Measurements from ENCODE around the gene SDS.
A peak's percentile ranks its signal among the peaks of the same experiment; 100 is the strongest.

The SDS gene

DNA sequence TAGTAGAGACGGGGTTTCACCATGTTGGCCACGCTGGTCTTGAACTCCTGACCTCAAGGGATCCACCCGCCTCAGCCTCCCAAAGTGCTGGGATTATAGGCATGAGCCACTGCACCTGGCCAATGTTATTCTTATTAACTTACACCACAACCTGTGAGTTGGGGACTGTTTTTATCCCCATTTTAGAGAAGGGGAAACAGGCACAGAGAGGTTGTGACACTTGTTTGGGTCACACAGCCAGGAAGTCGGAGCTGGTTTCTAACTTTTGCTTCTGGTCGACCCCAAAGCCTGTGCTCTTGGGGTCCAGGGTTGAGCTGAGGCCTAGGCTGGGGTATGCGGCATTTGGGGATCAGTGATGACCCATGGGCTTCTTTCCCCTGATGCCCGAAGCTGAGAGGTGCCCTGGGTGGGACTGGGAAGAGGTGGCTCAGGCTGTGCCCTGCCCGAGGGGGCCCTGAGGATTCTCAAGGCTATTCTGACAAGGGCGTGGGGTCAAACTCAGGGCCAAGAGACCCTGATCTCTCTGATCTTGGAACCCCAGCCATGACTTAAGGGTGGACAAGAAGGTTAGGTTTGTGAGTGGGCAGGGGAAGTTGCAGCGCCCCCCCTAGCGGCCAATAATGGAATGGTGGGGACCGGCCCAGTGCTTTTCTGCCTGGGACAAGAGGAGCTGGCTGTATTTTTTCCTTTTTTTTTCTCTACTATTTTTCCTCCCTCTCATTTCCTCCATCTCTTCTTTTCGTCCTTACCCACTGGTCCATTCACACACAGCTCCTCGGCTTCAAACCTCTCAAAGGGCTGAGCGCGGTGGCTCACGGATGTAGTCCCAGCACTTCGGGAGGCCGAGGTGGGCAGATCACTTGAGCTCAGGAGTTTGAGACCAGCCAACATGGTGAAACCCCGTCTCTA, 21.5 kb upstream of the SDS start:
- peak; percentile 43 to 87 for DNase-seq

- DNase-seq = no peak
These were observed 20.8 kb upstream of the SDS start for GRCh38 chr12:113424456-113424855.

- no peak for DNase-seq
These were observed 19.4 kb upstream of the SDS start for GRCh38 chr12:113422886-113423669.

DNA sequence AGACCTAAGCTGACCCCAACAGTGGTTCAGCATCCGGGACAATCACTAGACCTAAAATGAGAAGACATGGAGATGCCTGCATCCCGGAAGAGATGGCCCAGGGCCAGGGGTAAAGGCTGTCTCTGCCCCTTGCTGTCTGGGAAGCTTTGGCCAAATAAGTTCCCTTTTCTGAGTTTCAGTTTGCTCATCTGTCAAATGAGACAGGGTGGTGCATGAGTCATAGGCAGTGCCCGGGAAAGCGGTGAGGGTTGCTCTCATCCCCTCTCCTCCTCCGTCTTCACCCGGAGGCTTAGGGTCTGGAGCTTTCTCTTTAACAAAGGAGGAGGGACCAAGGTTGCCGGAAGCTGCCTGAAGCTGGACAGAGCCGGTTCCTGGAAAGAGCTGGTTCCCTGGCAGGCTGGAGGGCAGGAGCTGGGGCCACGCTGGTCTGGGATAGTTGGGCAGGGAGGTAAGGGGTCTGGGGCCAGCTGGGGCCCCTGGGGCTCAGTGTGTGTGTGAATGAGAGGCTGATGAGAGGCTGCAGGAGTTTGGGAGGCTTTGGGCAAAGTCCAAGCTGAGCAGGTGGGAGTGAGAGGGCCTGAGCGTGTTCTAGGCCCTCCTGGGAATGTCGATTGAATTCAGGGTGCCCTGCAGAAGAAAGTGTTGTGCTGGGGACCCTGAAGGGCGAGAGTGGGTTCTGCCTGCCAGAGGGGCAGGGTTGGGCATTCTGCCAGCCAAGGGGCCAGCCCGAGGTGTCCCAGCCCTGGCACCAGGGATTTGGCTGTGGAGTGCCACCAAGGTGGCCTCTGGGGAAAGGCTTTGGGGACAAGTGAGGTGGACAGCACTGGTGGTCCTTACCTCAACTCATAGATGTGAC, 18.6 kb upstream of the SDS start, which contains the start of gene SDSL:
SDSL (plus strand) TSS at position 351 of the 856 bp plus-strand sequence. CDS start 5,603 bp downstream, outside the sequence.
- peak; percentile 93 to 99 for DNase-seq

DNA sequence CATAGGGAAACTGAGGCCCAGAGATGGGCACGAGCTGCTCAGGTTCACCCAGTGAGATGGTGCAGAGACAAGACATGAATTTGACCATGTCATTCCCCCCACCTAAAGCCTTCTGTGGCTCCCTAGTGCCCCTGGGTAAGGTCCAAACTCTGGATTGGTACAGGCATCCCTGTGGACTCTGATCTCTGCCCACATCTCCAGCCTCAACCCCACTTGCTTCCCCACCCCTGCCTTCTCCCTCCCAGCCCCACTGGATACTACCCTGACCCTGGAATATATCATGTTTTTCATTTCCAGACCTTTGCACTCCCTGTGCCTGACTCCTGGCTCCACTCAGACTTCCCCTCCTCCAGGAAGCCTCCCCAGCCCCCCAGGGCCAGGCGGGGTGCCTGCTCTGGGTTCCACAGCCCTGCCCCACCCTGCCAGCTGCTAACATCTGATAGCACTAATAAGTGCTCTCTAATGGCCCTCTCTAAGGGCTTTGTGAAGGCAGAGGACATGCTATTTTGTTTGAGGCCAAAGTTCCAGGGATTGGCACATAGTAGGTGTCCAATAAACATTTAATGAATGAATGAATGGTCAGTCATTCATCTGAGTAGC, 17.4 kb upstream of the SDS start:
- DNase-seq = no peak

- DNase-seq = peak; percentile 83 to 96
These were observed 14.7 kb upstream of the SDS start for GRCh38 chr12:113418213-113418879.

DNA sequence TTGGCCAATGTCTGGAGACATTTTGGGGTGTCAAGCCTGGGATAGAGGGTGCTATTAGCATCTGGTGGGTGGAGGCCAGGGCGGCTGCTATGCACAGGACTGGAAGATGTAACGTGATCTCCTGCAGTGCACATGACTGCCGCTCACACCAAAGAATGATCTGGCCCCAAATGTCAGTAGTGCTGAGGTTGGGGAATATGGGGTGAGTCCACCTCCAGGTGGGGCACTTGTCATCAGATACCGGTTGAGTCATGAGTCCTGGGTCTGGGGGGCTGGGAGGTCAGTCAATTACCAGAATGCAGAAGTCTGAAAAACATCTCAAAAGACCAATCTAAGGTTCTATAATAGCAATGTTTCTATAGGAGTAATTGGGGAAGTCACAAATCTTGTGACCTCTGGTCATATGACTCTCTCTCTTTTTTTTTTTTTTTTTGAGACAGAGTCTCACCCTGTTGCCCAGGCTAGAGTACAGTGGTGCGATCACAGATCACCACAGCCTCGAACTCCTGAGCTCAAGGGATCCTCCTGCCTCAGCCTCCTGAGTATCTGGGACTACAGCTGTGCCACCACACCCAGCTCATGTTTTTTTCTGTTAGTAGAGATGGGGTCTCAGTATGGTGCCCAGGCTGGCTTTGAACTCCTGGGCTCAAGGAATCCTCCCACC, 12.5 kb upstream of the SDS start:
- DNase-seq = peak; percentile 66 to 86

GRCh38 chr12:113414519-113415038, 10.9 kb upstream of the SDS start:
- no peak for DNase-seq

GRCh38 chr12:113413488-113413939, 9.8 kb upstream of the SDS start:
- DNase-seq = peak; percentile 47 to 79

GRCh38 chr12:113409462-113410124, 5.9 kb upstream of the SDS start:
- no peak for DNase-seq

DNA sequence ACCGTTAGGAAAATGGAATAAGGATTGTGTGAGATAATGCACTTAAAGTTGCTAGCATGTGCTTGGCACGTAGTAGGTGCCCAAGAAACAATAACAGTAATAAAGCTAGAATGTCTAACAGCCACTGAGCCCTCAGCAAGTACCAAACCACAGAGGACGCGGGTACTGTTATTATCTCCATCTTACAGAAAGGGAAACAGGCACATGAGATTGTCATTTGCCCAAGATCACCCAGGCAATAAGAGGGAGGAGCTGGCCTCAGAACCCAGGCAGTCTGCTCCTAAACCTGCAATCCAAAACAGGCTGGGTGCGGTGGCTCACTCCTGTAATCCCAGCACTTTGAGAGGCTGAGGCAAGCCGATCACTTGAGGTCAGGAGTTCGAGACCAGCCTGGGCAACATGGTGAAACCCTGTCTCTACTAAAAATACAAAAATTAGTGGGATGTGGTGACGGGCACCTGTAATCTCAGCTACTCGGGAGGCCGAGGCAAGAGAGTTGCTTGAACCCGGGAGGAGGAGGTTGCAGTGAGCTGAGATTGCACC, 5.1 kb upstream of the SDS start:
- DNase-seq = no peak

GRCh38 chr12:113407931-113408600, 4.4 kb upstream of the SDS start:
- peak in 1 of 2 donors; percentile 27 for DNase-seq

DNA sequence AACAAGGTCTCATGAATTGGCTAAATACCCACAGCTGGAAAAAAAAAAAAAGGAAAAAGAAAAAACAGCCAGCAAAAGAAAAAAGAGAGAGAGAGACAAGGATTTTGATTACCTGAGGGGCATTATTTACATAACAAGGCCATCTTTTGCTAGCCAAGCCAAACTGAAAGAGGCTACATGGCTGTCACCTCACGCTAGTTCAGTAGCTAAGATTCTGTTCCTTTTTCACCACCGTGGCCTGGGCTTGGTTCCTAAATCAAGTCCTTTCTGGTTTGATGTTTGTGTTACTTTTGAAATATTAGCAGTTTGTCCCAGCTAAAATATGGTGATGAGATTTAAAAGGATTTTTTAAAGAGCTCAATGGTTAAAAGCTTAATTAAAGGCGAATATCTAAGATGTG, 2.0 kb upstream of the SDS start:
- DNase-seq = peak in 1 of 2 donors; percentile 55

- no peak for DNase-seq
These were observed 964 bp downstream of the SDS start for GRCh38 chr12:113402586-113403260.

- no peak for DNase-seq
These were observed 2.4 kb downstream of the SDS start for GRCh38 chr12:113401066-113402000.

GRCh38 chr12:113400362-113400761, 3.3 kb downstream of the SDS start:
- no peak for DNase-seq

- DNase-seq = no peak
These were observed 4.2 kb downstream of the SDS start for GRCh38 chr12:113399490-113399889.
